Large intestine (tissue), 3 donors: ENCODE data around the gene HSCB. TPM values are rescaled to one million over a fixed set of nuclear protein-coding genes. Genes with fewer than 3 reads are reported as not detected.

Experiments
- DNase-seq, 2 donors: peaks; one replicate each; pipeline versions ENCODE4 v3.0.0 to v3.0.0-alpha.2; 2013
- H3K27ac ChIP-seq: one replicate; pipeline ENCODE4 v1.5.1; 2013; ENCODE audit warnings: low read length
- H3K27me3 ChIP-seq: 2 replicates; pipeline ENCODE4 v1.6.1; 2013; ENCODE audit warnings: low read length; ENCODE audit not compliant: control insufficient read depth, insufficient read depth
- H3K36me3 ChIP-seq: 2 replicates; pipeline ENCODE4 v1.6.1; 2013; ENCODE audit warnings: low read length; ENCODE audit not compliant: control insufficient read depth, insufficient read depth
- H3K4me1 ChIP-seq: one replicate; pipeline ENCODE4 v1.6.1; 2013; ENCODE audit warnings: low read length; ENCODE audit not compliant: control insufficient read depth, insufficient read depth
- H3K4me3 ChIP-seq: one replicate; pipeline ENCODE4 v1.5.1; 2013; ENCODE audit warnings: low read length
- H3K9me3 ChIP-seq: one replicate; pipeline ENCODE4 v1.6.1; 2013; ENCODE audit warnings: mild to moderate bottlenecking, low read depth, low read length, moderate library complexity; ENCODE audit not compliant: control insufficient read depth
- WGBS: methylation state at CpG from one replicate; pipeline ENCODE4 v1.1.5; 2013; ENCODE audit warnings: low lambda C conversion rate; ENCODE audit not compliant: insufficient coverage; 5-methylcytosine and 5-hydroxymethylcytosine counted together
- polyA plus RNA-seq: library from polyadenylated mRNA; unstranded; fragments of 120-200 nt; gene quantifications from one replicate; pipeline ENCODE4 v1.2.1, GENCODE V29; 2013

The HSCB gene
- polyA plus RNA-seq, 1 donor, result 21.7 TPM

DNA sequence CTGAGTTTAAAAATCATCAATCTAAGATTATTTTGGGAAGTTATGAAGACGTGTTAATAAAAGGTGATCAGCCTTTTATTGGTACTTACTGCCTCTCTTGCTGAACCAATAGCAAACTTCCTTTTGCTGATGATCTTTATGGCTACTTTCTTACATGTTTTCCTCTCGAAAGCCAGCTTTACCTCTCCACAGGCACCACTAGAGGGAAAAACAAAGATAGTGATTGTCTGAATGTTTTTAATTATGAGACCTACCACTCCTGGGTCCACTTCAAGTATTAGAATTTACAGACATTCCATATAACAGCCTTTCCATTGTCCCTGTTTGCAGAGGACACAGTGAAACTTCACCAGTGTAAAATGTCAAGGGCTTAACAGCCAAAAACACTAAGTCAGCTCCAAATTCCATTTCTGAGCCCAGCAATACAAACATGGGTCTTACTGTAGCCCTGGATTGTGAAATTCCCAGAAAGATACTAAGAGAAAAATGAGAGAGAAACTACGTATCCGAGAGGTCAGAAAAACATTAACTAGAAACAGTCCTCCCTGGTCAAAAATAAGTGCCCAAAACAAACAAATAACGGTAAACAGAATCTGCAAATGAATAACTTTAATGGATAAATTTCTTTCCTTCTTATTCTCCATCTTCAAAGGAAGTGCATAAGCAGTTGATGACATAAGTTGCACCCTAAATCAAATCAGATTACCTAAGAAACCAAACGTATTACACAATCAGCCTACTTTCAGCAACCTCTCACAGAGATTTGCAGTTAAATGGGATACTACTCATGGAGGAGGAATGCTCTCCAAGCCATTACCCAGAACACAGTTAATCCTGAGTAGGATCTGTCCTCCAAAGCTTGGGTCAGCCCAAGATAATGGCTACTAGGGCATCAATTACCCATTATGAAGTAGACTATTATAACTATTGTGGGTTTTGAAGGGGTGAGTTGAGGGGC lies 29.7 kb upstream of the HSCB start:
- Histone ChIP-seq H3K27me3 (no peaks in the 10 kb centered on the region), H3K27ac (no peak overlapping the region), H3K4me3 (no peak overlapping the region), H3K4me1 (no peaks in the 10 kb centered on the region), H3K9me3 (no peaks in the 10 kb centered on the region), H3K36me3 (peaks cover 8% of the 10 kb centered on the region)
- 82% methylated on average over 3 of the region's 6 CpGs for WGBS
- DNase-seq, result peak in 1 of 2 donors; percentile 23

DNA sequence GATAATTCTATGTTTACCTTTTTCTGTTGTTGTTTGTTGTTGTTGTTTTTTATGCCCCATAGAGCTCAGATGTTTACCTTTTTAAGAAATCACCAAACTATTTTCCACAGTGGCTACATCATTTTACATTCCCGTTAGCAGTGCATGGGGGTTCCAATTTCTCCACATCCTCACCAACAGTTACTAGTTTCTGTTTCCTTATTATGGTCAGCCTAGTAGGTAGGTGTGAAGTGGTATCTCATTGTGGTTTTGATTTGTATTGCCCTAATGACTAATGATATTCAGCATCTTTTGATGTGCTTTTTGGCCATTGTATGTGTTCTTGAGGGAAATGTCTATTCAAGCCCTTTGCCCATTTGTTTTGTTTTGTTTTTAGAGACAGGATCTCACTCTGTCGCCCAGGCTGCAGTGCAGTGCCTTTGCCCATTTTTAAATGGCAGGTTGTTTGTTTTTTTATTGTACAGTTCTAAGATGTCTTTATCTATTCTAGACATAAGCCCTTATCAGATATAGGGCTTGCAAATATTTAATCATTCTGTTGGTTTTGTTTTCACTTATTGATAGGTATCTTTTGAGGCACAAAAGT lies 27.7 kb upstream of the HSCB start:
- peaks cover 4% of the 10 kb centered on the region for H3K36me3 ChIP-seq
- H3K4me3 ChIP-seq, result no peak overlapping the region
- no peaks in the 10 kb centered on the region for H3K9me3 ChIP-seq
- H3K27me3 ChIP-seq, result no peaks in the 10 kb centered on the region
- no peak overlapping the region for H3K27ac ChIP-seq
- no peaks in the 10 kb centered on the region for H3K4me1 ChIP-seq
- 100% methylated on average over 1 of the region's 2 CpGs for WGBS
- no peak for DNase-seq

DNA sequence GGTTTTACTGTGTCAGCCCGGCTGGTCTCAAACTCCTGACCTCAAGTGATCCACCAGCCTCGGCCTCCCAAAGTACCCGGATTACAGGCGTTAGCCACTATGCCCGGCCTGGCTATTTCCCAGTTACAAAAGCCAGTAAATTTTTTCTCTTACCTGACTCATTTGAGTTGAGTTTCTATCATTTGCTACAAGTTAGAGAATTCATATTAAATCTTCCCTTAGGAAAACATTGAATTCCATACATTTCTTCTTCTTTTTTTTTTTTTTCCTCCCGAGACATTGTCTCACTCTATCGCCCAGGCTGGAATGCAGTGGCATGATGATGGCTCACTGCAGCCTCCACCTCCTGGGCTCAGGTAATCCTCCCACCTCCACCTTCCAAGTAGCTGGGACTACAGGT lies 26.2 kb upstream of the HSCB start:
- H3K4me3 ChIP-seq, result no peak overlapping the region
- H3K36me3 ChIP-seq, result peaks cover 4% of the 10 kb centered on the region
- DNase-seq, result no peak
- H3K4me1 ChIP-seq, result no peaks in the 10 kb centered on the region
- H3K27ac ChIP-seq, result no peak overlapping the region
- no peaks in the 10 kb centered on the region for H3K9me3 ChIP-seq
- no peaks in the 10 kb centered on the region for H3K27me3 ChIP-seq
- no CpG with 5 or more reads among the region's 7 CpGs for WGBS

DNA sequence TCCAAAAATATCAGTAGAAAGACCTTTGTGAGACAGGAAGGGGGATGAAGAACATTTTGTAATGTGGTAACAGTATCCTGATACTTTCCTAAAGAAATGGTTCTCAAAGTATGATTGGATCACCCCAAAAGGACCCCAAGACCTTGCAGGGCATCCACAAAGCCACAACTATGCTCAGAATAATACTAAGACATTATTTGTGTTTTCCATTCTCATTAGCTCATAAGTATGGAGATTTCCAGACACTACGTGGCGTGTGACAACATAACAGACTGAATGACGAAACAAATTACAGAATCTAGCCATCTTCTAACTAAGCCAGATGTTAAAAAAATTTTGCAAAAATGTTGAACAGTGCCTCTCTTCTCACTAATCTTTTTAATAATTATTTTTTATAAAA lies 25.2 kb upstream of the HSCB start:
- Histone ChIP-seq H3K27me3 (no peaks in the 10 kb centered on the region), H3K9me3 (no peaks in the 10 kb centered on the region), H3K4me1 (no peaks in the 10 kb centered on the region), H3K4me3 (no peak overlapping the region), H3K36me3 (peaks cover 8% of the 10 kb centered on the region), H3K27ac (no peak overlapping the region)
- no peak for DNase-seq
- 100% methylated on average over 1 of the region's 3 CpGs for WGBS

DNA sequence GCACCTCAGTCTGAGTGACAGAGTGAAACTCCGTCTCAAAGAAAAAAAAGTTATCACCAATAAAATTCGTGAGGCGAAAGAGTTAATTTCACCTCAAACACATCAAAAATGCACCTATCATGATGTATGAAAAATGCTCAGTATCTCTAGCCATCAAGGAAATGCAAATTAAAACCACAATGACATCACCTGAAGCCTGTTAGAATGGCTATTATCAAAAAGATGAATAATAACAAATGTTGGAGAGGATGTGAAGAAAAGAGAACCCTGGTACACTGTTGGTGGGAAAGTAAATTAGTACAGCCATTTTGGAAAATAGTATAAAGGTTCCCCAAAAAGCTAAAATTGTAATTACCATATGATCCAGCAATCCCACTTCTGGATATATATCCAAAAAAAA lies 23.8 kb upstream of the HSCB start:
- Histone ChIP-seq H3K9me3 (no peaks in the 10 kb centered on the region), H3K36me3 (peaks cover 10% of the 10 kb centered on the region), H3K4me3 (no peak overlapping the region), H3K4me1 (no peaks in the 10 kb centered on the region), H3K27ac (no peak overlapping the region), H3K27me3 (no peaks in the 10 kb centered on the region)
- 100% methylated on average over 2 of the region's 3 CpGs for WGBS
- no peak for DNase-seq

DNA sequence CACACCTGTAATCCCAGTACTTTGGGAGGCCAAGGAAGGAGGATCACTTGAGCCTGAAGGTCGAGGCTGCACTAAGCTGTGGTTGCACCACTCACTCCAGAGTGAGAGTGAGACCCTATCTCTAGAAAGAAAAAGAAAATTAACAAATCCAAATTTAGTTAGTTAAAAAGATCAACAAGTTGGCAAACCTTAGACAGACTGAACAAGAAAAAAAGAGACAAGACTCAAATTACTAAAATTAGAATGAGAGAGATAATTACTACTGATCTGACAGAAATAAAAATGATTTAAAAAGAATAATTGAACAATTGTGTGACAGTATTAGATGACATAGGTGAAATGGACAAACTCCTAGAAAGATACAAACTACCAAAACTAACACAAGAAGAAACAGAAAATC lies 13.8 kb upstream of the HSCB start:
- Histone ChIP-seq H3K27ac (no peak overlapping the region), H3K36me3 (peaks cover 15% of the 10 kb centered on the region), H3K27me3 (no peaks in the 10 kb centered on the region), H3K9me3 (no peaks in the 10 kb centered on the region), H3K4me3 (no peak overlapping the region), H3K4me1 (no peaks in the 10 kb centered on the region)
- no CpG with 5 or more reads among the region's 1 CpG for WGBS
- no peak for DNase-seq

DNA sequence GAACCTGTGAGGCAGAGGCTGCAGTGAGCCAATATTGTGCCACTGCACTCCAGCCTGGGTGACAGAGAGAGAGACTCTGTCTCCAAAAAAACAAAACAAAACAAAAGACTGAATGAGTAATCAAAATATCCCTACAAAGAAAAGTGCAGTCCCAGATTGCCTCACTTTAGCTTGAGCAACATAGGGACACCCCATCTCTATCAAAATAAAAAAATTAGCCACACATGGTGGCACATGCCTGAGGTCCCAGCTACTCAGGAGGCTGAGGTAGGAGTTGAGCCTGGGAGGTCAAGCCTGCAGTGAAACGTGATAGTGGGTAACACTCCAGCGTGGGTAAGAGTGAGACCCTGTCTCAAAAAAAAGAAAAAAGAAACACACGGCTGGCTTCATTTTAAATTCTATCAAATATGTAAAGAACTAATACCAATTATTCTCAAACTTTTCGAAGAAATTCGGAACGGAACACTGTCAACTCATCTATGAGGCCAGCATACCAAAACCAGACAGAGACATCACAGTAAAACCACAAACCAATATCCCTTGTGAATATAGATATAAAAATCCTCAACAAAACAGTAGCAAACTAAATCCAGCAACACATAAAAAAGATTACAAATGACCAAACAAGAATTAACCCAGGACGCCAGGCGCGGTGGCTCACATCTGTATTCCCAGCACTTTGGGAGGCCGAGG lies 13.1 kb upstream of the HSCB start:
- DNase-seq, result no peak
- peaks cover 16% of the 10 kb centered on the region for H3K36me3 ChIP-seq
- H3K4me3 ChIP-seq, result no peak overlapping the region
- no peaks in the 10 kb centered on the region for H3K27me3 ChIP-seq
- H3K4me1 ChIP-seq, result no peaks in the 10 kb centered on the region
- no peaks in the 10 kb centered on the region for H3K9me3 ChIP-seq
- H3K27ac ChIP-seq, result no peak overlapping the region
- WGBS, result 90% methylated on average over 2 of the region's 10 CpGs

DNA sequence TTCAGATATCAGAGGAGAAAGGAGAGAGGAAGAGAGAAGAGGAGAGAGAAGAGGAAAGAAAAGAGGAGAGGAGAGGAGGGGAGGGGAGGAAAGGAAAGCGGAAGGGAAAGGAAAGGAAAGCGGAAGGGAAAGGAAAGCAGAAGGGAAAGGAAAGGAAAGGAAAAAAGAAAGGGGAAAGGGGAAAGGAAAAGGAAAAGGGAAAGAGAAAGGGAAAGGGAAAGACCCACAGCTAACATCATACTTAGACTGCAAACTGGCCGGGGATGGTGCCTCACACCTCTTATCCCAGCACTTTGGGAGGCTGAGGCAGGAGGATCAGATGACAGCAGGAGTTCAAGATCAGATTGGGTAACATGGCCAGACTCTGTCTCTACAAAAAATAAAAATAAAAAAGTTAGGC lies 11.7 kb upstream of the HSCB start:
- Histone ChIP-seq H3K27ac (no peak overlapping the region), H3K9me3 (no peaks in the 10 kb centered on the region), H3K36me3 (peaks cover 13% of the 10 kb centered on the region), H3K4me3 (no peak overlapping the region), H3K27me3 (no peaks in the 10 kb centered on the region), H3K4me1 (no peaks in the 10 kb centered on the region)
- whole genome bisulfite sequencing, result 100% methylated on average over 2 of the region's 3 CpGs
- no peak for DNase-seq

DNA sequence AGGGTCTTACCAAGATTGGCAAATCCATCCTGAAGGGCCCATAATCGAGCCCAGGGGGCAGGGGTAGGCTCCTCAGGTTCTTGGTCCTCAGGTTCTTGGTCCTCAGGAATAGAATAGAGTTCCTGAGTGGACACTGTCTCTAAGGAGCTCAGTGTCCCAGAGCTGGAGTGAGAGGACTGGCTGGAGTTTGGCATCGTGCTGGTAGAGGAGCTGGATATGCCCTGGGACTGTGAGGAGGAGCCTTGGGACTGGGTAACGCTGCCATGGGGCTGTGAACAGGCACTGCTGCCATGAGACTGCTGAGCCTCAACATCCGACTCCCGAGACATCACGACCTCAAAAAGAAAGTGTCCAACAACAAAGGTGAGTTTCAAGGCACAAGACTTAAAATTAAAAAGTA lies 7.4 kb upstream of the HSCB start:
- peaks cover 5% of the 10 kb centered on the region for H3K36me3 ChIP-seq
- no peak overlapping the region for H3K4me3 ChIP-seq
- no peaks in the 10 kb centered on the region for H3K9me3 ChIP-seq
- DNase-seq, result no peak
- H3K27ac ChIP-seq, result no peak overlapping the region
- peaks cover 16% of the 10 kb centered on the region for H3K4me1 ChIP-seq
- no peaks in the 10 kb centered on the region for H3K27me3 ChIP-seq
- 100% methylated on average over 1 of the region's 6 CpGs for WGBS

DNA sequence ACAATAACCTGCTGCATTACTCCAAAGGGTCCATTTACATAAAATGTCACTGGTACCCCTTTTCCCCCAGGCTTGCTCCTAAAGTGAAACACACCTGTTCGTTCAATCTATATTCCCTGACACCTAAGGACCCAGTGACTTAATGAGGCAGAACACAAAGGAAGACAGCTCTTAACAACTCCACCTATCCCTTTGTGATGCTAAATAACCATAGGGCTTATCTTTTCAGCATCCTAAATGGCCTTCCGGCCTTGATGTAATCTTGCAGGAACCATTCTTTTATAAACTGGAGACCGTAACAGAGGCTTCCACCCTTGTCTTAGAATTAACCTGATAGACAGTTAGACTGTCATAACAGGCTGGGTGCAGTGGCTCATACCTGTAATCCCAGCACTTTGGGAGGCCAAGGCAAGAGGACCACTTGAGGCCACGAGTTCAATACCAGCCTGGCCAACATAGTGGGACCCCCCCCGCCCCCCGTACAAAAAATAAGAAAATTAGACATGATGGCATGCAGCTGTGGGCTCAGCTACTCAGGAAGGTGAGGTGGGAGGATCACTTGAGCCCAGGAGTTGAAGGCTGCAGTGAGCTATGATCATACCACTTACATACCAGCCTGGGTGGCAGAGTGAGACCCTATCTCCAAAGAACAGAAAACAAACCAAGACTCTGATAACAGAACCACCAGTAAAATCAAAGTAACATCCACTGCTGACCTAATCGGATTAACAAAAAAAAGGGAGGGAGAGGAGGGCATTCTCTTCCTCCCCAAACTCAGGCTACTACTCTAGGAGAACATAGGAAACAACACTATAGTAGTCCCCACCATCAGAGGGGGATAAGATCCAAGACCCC lies 5.3 kb upstream of the HSCB start:
- no peaks in the 10 kb centered on the region for H3K9me3 ChIP-seq
- no peaks in the 10 kb centered on the region for H3K27me3 ChIP-seq
- 40% methylated on average over 1 of the region's 7 CpGs for WGBS
- DNase-seq, result no peak
- peaks cover 4% of the 10 kb centered on the region for H3K36me3 ChIP-seq
- H3K4me1 ChIP-seq, result peaks cover 16% of the 10 kb centered on the region
- H3K4me3 ChIP-seq, result no peak overlapping the region
- H3K27ac ChIP-seq, result no peak overlapping the region
